ENCODE data around the gene AEBP2.
"Not testable (repeated sequence)": the region's sequence is repeated elsewhere in the genome, so short reads cannot be mapped to it uniquely, and the experiment has no call there.

AEBP2 gene

DNA sequence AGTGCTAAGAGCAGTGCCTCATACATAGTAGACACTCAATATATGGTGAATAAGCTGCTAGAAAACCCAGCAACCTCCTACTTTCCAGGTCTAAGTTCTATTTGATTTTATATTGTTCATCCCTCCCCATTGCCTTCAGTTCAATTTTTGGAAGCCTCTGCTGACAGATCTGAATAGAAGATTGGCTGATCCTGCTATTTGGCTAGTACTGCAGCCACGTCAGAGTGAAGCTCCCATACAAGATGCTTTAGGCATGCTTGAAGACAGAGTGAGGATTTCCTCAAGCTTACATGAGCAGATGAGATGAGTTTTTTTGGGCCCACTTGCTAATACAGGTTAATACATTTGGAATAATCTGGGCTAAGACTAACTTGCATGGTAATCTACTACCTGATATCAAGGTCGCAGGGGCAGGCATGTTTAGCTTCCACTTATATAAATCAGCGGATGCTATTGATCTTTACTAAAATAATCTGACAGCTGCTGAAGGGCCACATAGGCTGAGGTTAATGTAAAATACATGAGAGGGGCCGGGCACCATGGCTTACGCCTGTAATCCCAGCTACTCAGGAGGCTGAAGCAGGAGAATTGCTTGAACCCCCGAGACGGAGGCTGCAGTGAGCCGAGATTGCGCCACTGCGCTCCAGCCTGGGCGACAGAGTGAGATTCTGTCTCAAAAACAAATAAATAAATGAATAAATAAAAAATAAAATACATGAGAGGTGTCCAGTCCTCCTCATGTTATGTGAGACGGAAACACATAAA, 15.9 kb upstream of the AEBP2 start:
- no peak for DNase-seq

DNA sequence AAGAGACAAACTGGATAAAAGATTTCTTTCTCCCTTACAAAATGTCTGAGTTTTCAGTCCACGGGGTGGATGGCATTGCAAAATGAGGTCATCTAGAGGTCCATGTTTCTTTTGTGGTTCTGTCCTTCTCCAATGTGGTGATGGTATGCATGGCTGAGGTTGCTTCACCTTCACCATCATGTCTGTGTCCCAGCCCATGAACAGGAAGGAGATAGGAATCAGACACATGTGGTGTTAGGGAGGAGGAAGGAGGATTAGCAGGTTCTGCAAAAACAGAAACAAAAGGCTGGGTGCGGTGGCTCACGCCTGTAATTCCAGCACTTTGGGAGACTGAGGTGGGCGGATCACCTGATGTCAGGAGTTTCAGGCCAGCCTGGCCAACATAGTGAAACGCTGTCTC, 11.0 kb upstream of the AEBP2 start:
- no peak for DNase-seq

DNA sequence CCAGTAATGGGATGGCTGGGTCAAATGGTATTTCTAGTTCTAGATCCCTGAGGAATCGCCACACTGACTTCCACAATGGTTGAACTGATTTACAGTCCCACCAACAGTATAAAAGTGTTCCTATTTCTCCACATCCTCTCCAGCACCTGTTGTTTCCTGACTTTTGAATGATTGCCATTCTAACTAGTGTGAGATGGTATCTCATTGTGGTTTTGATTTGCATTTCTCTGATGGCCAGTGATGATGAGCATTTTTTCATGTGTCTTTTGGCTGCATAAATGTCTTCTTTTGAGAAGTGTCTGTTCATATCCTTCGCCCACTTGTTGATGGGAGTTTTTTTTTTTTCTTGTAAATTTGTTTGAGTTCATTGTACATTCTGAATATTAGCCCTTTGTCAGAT, 9.8 kb upstream of the AEBP2 start:
- DNase-seq, result not testable (repeated sequence)

DNA sequence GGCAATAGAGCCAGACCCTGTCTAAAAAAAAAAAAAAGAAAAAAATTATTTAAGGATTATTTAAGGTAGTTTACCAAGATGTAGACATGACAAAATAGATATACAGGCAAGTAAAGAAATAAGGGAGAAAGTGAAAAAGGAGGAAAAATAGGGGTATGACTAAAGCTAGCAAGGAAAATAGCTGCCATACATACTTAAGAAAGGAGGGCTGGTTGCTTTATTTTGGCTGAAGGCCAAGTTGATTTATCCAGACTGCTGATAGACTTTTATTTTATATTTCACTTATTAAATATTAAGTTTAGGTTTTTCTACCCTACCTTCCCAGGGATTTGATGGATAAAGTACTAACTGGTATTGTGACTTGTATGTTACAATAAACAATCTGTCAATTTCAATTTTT, 8.3 kb upstream of the AEBP2 start:
- no peak for DNase-seq

DNA sequence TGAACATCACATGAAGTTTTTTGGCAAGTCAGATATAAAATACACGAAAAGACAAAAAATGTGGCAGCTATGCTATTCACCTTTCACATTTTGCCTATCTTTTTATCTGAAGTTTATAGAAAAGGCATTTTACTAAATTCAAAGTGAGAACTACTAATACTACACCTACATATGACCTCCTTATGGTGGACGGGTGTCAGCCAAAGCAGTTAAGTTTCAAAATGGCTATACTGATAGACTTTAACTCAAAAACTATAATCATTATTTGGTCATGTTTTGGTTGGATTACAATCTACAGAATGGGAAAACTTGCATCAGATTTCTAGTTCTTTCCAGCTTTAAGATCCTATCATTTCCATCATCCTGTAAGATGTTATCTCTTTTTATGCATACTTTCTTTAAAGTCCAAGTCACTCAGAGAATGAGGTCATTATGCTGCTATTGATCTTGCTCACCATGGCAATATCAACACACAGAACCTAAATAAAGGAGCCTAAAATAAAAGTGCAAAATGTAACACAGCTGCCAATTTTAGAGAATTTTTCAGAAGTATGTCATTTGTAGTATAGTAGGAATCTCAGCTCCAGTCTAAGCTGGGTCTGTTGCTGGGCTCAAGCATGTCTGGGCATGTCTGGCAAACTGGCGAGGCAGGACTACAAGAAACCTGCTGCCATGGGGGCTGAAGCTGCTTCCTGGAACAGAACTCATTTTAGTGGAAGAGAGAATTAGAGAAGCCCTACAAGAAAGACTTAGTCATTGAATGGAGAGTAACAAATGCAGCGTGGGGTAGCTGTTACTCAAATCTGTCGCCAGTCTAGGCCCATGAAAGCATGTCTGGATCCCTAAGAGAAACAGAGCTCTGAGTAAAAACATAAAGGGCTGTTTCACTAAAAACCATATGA, 7.6 kb upstream of the AEBP2 start:
- no peak for DNase-seq

DNA sequence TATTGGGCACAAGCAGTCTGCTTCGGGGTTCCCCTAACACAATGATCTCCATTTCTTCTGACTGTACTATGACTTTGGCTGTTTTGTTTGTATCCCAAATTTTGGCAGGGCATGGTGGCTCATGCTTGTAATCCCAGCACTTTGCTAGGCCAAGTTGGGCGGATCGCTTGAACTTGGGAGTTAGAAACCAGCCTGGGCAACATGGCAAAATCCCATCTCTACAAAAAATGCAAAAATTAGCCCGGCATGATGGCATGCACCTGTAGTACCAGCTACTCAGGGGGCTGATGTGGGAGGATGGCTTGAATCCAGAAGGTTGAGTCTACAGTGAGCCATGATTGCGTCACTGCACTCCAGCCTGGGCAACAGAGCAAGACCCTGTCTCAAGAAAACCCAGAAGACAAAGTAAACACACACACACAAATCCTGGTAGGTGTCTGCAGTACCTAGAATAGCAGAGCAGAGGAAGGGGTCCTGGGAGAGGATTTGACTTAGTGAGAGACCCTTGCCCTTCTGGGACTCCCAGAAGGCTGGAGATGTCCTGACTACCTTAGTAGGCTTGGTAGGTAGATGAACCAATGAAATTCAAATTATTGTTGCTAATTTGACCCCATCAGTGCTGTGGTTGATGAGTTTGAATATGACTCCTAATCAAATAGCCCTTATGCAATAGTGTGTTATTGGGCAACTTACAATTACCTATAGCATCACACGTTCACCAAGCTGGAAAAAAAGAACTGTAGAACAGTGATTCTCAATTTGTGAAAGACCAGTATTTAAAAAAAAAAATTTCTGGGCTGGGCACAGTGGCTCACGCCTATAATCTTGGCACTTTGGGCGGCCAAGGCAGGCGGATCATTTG, 6.8 kb upstream of the AEBP2 start:
- DNase-seq, result no peak

DNA sequence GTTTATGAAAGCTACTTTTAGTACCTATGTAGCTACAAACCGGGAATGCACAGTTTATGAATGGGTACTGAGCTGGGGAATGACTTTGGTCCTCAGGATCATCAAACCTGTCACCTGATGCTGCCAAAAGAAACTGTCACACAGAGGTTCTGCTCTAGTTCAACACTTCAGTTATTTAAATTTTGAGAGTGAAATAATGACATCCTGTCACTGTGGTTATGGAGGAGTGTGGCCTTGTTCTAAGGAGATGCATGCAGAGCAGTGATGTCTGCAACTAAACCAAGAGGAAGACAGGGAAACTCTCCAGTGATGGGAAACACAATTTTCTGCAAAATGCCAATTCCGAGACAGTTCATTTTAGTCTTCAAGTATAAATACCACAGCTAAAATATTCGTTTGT, 4.8 kb upstream of the AEBP2 start:
- DNase-seq, result no peak

DNA sequence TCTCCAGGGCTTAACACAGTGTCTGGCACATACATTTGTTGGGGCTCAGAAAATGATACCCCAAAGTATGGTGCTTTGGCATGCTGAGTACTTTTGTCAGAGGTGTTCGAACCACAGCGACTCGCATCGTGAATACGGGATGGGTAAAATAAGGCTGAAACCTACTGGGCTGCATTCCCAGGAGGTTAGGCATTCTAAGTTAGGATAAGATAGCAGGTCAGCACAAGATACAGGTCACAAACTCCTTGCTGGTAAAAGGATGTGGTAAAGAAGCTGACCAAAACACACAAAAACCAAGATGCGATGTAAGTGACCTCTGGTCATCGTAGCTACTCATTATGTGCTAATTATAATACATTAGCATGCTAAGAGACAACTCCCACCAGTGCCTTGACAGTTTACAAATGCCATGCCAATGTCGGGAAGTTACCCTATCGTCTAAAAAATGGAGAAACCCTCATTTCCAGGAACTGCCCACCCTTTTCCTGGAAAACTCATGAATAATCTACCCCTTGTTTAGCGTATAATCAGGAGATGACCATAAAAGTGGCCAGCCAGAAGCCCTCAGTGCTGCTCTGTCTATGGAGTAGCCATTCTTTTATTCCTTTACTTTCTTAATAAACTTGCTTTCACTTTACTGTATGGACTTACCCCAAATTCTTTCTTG, 3.3 kb upstream of the AEBP2 start:
- DNase-seq, result no peak

DNA sequence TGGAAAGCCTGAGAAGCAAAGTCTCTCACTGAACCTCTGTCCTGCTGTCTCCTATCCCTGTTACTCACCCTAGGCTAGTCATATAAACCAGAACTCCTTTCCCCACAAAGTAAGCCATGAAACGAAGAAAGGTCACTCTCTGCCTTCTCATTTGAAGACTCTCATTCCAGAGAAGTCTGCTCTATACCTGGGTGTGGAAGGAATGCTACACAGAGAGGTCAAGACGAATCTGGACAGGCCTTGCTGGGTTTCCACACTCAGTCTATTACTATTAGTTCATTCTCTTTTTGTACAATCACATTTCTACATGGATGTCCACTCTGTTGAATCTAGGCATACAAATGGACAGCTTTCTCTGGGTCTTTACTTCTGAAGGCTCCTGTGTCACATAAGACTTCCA, 2.4 kb upstream of the AEBP2 start:
- no peak for DNase-seq

DNA sequence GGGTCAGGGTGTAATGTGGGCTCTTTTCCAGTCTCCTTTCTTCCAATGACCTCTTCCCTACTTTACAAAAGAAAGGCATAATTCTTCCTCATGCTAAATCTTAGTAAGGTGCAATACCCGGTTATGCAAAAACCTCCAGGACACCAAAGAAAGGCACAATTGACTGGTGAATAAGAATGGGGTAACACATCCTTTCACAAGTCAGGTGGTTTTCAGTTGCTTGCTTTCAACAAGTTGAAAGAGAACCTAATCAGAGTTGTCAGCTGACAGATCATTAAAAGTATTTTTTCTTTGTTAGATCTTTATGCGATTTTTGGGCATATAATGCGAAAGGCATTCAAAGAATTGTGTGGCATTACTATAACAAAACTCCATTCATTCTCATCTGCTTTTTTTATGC, 1.3 kb upstream of the AEBP2 start:
- no peak for DNase-seq

DNA sequence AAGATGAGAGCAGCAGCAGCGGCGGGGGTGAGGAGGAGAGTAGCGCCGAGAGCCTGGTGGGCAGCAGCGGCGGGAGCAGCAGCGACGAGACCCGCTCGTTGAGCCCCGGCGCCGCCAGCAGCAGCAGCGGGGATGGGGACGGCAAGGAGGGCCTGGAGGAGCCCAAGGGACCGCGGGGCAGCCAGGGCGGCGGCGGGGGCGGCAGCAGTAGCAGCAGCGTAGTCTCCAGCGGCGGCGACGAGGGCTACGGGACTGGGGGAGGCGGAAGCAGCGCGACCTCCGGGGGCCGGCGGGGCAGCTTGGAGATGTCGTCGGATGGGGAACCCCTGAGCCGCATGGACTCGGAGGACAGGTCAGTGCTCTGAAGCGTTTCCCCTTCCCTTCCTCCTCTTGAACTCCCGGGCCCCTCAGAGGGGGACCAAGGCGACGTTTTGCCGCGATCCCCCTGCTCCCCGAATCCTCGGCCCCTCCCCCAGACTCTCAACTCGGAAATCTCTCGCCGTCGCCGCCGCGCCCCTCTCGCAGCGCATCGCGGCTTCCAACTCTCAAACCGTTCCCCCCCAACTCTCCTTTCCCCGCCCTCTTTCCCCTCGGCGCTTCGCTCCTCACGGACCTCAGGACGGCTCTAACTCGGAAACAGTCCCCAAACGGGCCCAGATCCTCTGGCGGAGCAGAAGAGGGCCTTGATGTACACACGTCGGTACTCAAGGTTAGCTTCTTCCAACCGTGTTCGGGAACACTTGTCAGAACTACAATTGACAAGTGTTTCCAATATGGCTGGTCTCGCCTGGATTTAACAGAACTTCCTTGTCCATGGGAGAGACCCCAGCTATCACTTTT, 947 bp downstream of the AEBP2 start:
- no peak for DNase-seq

DNA sequence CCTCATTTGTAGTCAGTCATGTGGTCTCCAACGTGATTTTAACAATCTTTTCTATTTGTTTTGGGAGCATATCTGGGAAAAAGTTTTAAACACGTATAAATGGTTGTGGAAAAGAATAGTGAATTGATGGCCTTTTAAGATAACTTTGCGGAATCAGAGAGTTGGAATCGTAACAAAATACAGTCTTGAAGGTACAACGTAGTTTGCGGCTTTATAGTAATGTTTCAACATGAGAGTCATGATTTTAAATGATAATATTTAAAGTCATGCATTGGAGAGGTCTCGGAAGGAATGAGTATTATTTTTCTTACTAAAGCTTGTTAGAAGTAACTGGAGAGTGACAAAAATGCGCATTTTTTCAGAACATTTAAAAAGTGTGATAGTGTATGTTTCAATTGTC, 1.6 kb downstream of the AEBP2 start:
- DNase-seq, result no peak

DNA sequence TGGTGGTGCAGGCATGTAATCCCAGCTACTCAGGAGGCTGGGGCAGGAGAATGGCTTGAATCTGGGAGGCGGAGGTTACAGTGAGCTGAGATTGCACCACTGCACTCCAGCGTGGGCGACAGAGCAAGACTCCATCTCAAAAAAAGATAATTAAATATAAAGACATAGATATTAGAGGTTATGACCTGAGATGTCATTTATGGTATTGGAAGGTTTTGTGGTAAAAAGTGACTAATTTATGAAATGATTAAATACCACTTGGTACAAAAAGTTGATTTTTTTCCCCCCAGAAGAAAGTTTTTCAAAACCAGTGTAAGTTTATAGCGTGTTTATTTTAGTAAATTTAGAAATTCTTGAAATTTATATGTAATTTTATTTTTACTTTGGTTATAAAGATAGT, 4.3 kb downstream of the AEBP2 start:
- no peak for DNase-seq

DNA sequence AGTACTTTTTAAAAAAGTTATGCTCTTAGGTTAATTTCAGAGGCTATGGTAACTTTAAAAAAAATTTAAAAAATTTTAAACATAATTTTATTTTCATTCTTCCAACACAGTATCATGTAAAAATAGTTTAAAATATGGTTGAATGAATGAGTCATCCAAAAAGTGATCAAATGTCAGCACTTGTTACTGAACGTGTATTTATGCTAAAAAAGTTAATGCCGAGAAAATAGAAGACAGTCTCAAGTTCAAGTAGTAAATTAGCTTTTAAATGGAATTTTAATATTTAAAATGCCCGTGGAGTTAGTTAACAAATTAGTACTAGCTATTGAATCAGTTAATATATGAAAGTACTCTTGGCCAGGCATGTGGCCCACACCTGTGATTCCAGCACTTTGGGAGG, 4.8 kb downstream of the AEBP2 start:
- no peak for DNase-seq

DNA sequence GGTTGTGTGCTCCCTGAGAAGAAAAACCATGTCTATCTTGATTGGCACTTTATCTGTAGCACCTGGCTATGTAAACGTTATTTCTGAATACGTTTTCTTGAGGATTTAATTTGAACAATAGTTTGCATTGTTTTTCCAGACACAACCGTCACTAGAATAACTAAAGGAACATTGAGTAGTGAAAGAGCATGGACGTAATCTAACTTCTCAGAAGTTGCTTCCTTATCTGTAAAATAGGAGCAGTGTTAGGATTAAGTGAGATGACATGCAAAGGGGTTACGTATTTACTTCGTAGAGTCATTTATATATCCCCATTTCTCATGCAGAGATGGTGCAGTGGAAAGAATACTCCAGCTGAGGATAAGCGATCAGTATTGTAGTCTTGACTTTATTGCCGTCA, 8.1 kb downstream of the AEBP2 start:
- DNase-seq, result no peak

DNA sequence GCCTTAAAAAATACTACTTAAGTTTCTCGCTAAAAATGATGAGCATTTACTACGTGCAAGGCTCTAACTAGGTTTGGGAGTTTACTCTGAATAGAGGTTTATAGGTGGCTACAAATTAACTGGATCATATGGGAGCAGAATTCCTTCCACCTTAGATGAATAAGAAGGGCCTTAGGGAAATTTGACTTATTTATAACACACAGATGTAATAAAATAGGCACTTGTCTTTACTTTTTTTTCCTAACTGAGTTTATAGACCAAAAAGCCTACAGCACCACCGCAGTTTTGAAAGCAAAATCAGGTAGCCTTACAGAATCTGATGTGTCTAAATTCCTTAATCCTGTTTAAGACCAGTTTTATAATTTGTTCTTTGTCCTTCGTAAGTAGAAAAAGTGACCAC, 10.5 kb downstream of the AEBP2 start:
- no peak for DNase-seq

DNA sequence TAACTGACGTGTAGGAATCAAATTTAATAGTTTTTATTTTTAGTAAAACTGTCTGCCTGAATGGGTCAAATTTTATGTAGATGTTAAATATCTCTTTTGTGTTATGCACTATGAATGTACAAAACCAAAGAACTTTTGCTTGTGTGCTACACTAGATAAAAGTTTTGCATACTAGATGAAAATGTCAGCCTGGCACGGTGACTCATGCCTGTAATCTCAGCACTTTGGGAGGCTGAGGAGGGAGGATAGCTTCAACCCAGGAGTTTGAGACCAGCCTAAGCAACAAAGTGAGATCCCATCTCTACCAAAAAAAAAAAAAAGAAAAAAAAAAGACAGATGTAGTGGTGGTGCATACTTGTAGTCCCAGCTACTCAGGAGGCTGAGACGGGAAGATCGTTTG, 11.1 kb downstream of the AEBP2 start:
- no peak for DNase-seq

DNA sequence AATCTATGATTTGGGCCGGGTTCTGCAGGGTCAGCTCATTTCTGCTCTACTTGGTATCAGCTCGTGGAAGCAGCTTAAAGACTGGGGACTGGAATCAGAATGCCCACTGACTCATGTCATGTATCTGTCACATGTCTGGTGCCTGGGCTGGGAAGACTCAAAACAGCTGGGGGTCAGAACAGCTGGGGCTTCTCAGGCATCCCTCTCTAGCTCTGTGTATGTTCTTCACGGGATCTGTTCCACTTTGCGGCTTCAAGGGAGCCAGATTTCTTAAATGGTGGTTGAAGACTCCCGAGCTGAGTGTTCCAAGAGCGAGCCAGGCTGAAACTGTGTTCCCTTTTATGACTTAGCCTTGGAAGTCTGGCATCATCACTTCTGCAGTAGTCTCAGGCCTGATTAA, 11.9 kb downstream of the AEBP2 start:
- DNase-seq, result no peak

DNA sequence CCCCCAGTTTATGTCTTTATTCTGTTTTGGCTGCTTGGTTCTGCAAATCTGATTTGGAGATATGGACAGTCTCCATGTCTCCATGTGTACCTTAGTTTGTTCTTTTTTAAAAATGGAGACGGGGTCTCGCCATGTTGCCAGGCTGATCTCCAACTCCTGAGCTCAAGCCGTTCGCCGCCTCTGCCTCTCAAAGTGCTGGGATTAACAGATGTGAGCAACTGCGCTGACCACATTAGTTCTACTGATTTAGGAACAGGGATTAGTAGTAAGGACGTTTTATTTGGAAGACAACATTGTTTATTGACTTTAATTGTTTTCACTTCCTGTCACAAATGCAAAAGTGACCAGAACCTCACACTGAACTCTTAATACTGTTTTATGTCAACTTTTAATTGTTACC, 14.7 kb downstream of the AEBP2 start:
- DNase-seq, result no peak

DNA sequence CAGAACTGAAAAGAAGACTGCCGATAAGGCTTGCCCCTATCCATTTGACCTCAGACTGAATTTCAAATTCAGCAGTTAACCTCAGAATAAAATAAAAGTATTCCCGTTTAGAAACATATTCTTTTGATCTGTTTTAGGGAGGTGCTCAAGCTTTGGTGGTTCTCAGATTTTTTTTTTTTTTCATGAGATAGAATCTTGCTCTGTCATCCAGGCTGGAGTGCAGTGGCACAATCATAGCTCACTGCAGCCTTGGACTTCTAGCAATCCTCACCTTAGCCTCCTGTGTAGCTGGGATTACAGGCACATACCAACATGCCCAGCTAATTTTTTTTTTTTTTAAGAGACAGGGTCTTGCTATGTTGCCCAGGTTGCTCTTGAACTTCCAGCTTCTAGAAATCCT, 15.5 kb downstream of the AEBP2 start:
- DNase-seq, result no peak

DNA sequence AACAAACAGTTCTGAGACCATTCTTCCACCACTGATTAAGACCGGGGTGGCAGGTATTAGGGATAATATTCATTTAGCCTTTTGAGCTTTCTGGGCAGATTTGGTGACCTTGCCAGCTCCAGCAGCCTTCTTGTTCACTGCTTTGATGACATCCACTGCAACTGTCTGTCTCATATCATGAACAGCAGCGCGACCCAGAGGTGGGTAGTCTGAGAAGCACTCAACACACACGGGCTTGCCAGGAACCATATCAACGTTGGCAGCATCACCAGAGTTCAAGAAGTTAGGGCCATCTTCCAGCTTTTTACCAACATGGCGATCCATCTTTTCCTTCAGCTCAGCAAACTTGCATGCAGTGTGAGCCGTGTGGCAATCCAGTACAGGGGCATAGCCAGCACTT, 16.9 kb downstream of the AEBP2 start:
- no peak for DNase-seq

DNA sequence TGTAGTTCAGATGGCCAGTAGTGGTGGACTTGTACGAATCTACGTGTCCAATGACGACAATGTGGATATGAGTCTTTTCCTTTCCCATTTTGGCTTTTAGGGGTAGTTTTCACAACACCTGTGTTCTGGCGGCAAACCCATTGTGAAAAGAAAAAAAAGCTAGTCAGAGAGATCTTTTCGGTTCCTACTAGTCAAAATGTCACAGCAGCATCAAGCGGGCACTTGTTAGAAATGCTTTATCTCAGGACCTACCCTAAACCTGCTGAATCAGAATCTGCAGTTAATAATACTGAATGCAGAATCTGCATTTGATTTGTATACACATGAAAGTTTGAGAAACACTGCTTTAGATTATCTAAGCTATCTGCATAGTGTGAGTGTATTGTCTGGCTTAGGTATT, 18.3 kb downstream of the AEBP2 start:
- no peak for DNase-seq

Measured in cerebellar nuclear complex (tissue), 1 donor.